ENCODE measurements around the gene CST6.
A peak's percentile ranks its signal among the peaks of the same experiment; 100 is the strongest.

Gene CST6

GRCh38 chr11:66002648-66003225, 9.1 kb upstream of the CST6 start:
- in situ Hi-C loops (cut with MboI; ENCODE audit: low pct_unique_long_range_greater_than_20kb, low sequenced_read_pairs, unreplicated experiment): no loop called here
- DNase-seq (ENCODE audit: low spot score): peak; percentile 85
- no peak for TF ChIP-seq CTCF (IDR thresholded peaks at IDR 0.05; ENCODE audit: extremely low read depth, insufficient read depth, missing control alignments)

- no peak for TF ChIP-seq CTCF (IDR thresholded peaks at IDR 0.05; ENCODE audit: extremely low read depth, insufficient read depth, missing control alignments)
These were observed 8.5 kb upstream of the CST6 start for GRCh38 chr11:66003291-66003690.

GRCh38 chr11:66004186-66004585, 7.6 kb upstream of the CST6 start:
- no peak for TF ChIP-seq CTCF (IDR thresholded peaks at IDR 0.05; ENCODE audit: extremely low read depth, insufficient read depth, missing control alignments)
- in situ Hi-C loops (cut with MboI; ENCODE audit: low pct_unique_long_range_greater_than_20kb, low sequenced_read_pairs, unreplicated experiment): no loop called here

More at GRCh38 chr11:66003291-66003690, 8.5 kb upstream of the CST6 start:
- no peak for DNase-seq (ENCODE audit: low spot score)
- in situ Hi-C loops (cut with MboI; ENCODE audit: low pct_unique_long_range_greater_than_20kb, low sequenced_read_pairs, unreplicated experiment): no loop called here

GRCh38 chr11:66006134-66006890, 5.5 kb upstream of the CST6 start:
- in situ Hi-C loops (cut with MboI; ENCODE audit: low pct_unique_long_range_greater_than_20kb, low sequenced_read_pairs, unreplicated experiment): no loop called here
- no peak for DNase-seq (ENCODE audit: low spot score)
- TF ChIP-seq CTCF (IDR thresholded peaks at IDR 0.05; ENCODE audit: extremely low read depth, insufficient read depth, missing control alignments): no peak

More at GRCh38 chr11:66004186-66004585, 7.6 kb upstream of the CST6 start:
- no peak for DNase-seq (ENCODE audit: low spot score)

GRCh38 chr11:66006891-66007176, 5.0 kb upstream of the CST6 start:
- DNase-seq (ENCODE audit: low spot score): no peak
- in situ Hi-C loops (cut with MboI; ENCODE audit: low pct_unique_long_range_greater_than_20kb, low sequenced_read_pairs, unreplicated experiment): no loop called here
- no peak for TF ChIP-seq CTCF (IDR thresholded peaks at IDR 0.05; ENCODE audit: extremely low read depth, insufficient read depth, missing control alignments)

GRCh38 chr11:66007201-66007634, 4.6 kb upstream of the CST6 start:
- DNase-seq (ENCODE audit: low spot score): no peak
- in situ Hi-C loops (cut with MboI; ENCODE audit: low pct_unique_long_range_greater_than_20kb, low sequenced_read_pairs, unreplicated experiment): no loop called here
- TF ChIP-seq CTCF (IDR thresholded peaks at IDR 0.05; ENCODE audit: extremely low read depth, insufficient read depth, missing control alignments): no peak
